GM19035 (cell line): ENCODE measurements around the gene LZTFL1.
"Not testable (repeated sequence)": the region's sequence is repeated elsewhere in the genome, so short reads cannot be mapped to it uniquely, and the experiment has no call there.

Experiments used
- ATAC-seq: cut with Tn5 transposase; IDR thresholded peaks from one replicate; pipeline ENCODE4 v1.9.1; 2021; ENCODE audit not compliant: unreplicated experiment

Gene LZTFL1

GRCh38 chr3:45865563-45865962 lies 23.6 kb upstream of the LZTFL1 start:
- ATAC-seq, result no peak

- peak; percentile 73 for ATAC-seq
Observed at GRCh38 chr3:45864760-45865519, 23.0 kb upstream of the LZTFL1 start.

GRCh38 chr3:45861043-45861719 lies 19.3 kb upstream of the LZTFL1 start:
- ATAC-seq, result peak; percentile 59

- no peak for ATAC-seq
Observed at GRCh38 chr3:45860481-45860880, 18.6 kb upstream of the LZTFL1 start.

- no peak for ATAC-seq
Observed at GRCh38 chr3:45858809-45859543, 17.1 kb upstream of the LZTFL1 start.

GRCh38 chr3:45857024-45857423 lies 15.1 kb upstream of the LZTFL1 start:
- not testable (repeated sequence) for ATAC-seq

- not testable (repeated sequence) for ATAC-seq
Observed at GRCh38 chr3:45856323-45856722, 14.4 kb upstream of the LZTFL1 start.

GRCh38 chr3:45852828-45853227 lies 10.9 kb upstream of the LZTFL1 start:
- ATAC-seq, result no peak

GRCh38 chr3:45848392-45848791 lies 6.5 kb upstream of the LZTFL1 start:
- ATAC-seq, result no peak

GRCh38 chr3:45844616-45845015 lies 2.7 kb upstream of the LZTFL1 start:
- ATAC-seq, result no peak

GRCh38 chr3:45842851-45843625 lies 1.1 kb upstream of the LZTFL1 start:
- no peak for ATAC-seq

- peak; percentile 24 for ATAC-seq
Observed at GRCh38 chr3:45841420-45841756, 531 bp downstream of the LZTFL1 start.

GRCh38 chr3:45838466-45838865 lies 3.5 kb downstream of the LZTFL1 start:
- no peak for ATAC-seq

GRCh38 chr3:45832699-45833098 lies 9.2 kb downstream of the LZTFL1 start:
- ATAC-seq, result no peak

GRCh38 chr3:45830121-45830520 lies 11.8 kb downstream of the LZTFL1 start:
- ATAC-seq, result no peak

GRCh38 chr3:45826908-45827307 lies 15.0 kb downstream of the LZTFL1 start:
- no peak for ATAC-seq

GRCh38 chr3:45826321-45826720 lies 15.6 kb downstream of the LZTFL1 start:
- ATAC-seq, result no peak

- no peak for ATAC-seq
Observed at GRCh38 chr3:45821127-45821526, 20.8 kb downstream of the LZTFL1 start.

- ATAC-seq, result no peak
Observed at GRCh38 chr3:45819543-45819942, 22.4 kb downstream of the LZTFL1 start.

- no peak for ATAC-seq
Observed at GRCh38 chr3:45817831-45818522, 23.9 kb downstream of the LZTFL1 start.

- ATAC-seq, result no peak
Observed at GRCh38 chr3:45816544-45816943, 25.4 kb downstream of the LZTFL1 start.
